ENCODE results near the gene CD79B.
"Not testable (repeated sequence)": the region's sequence is repeated elsewhere in the genome, so short reads cannot be mapped to it uniquely, and the experiment has no call there.

GRCh38 chr17:63907161-63907778 is 24.9 kb downstream of the CD79B start:
- not testable (repeated sequence) for TF ChIP-seq ZNF274 (IDR thresholded peaks at IDR 0.05; ENCODE audit: low read depth, low read length); YY1 (IDR thresholded peaks at IDR 0.05; ENCODE audit: insufficient read depth, insufficient read length); SUZ12 (IDR thresholded peaks at IDR 0.05; ENCODE audit: extremely low read depth, insufficient read depth, insufficient read length)

Measured in NT2/D1 (cell line).